Measurements from ENCODE around the gene C1orf53. TPM values are rescaled to one million over a fixed set of nuclear protein-coding genes. Genes with fewer than 3 reads are reported as not detected.
A peak's percentile ranks its signal among the peaks of the same experiment; 100 is the strongest.

The C1orf53 gene
- total and polyA plus RNA-seq, 2 of the 13 experiments (the other 11 are each of a cell fraction or from before 2014, with no cell fraction given) = 5.8 to 10.1 TPM

DNA sequence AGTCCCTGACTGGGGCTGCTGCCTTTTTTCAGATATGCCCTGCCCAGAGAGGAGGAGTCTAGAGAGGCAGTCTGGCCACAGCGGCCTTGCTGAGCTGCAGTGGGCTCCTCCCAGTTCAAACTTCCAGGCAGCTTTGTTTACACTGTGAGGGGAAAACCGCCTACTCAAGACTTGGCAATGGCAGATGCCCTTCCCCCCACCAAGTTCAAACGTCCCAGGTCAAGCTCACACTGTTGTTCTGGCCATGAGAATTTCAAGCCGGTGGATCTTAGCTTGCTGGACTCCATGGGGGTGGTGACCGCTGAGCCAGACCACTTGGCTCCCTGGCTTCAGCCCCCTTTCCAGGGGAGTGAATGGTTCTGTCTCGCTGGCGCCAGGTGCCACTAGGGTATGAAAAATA lies 18.3 kb upstream of the C1orf53 start (continued):
- TF ChIP-seq, protein P1, sequence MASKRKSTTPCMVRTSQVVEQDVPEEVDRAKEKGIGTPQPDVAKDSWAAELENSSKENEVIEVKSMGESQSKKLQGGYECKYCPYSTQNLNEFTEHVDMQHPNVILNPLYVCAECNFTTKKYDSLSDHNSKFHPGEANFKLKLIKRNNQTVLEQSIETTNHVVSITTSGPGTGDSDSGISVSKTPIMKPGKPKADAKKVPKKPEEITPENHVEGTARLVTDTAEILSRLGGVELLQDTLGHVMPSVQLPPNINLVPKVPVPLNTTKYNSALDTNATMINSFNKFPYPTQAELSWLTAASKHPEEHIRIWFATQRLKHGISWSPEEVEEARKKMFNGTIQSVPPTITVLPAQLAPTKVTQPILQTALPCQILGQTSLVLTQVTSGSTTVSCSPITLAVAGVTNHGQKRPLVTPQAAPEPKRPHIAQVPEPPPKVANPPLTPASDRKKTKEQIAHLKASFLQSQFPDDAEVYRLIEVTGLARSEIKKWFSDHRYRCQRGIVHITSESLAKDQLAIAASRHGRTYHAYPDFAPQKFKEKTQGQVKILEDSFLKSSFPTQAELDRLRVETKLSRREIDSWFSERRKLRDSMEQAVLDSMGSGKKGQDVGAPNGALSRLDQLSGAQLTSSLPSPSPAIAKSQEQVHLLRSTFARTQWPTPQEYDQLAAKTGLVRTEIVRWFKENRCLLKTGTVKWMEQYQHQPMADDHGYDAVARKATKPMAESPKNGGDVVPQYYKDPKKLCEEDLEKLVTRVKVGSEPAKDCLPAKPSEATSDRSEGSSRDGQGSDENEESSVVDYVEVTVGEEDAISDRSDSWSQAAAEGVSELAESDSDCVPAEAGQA (IDR thresholded peaks at IDR 0.05; ENCODE audit: low read depth) = no peak
- TF ChIP-seq, protein P1 (CRISPR knock-in tag; IDR thresholded peaks at IDR 0.05; ENCODE audit: borderline replicate concordance) = no peak
- TF ChIP-seq HOXD1 (CRISPR knock-in tag; IDR thresholded peaks at IDR 0.05) (peak; percentile 46; the same call in 1 of the 2 replicates), ZNF777 (CRISPR knock-in tag; IDR thresholded peaks at IDR 0.05) (no peak), FOXP1 (IDR thresholded peaks at IDR 0.05) (no peak), FOXP1 (CRISPR knock-in tag; IDR thresholded peaks at IDR 0.05) (peak; percentile 66), CEBPG (CRISPR knock-in tag; IDR thresholded peaks at IDR 0.05) (peak; percentile 24), ZNF136 (CRISPR knock-in tag; IDR thresholded peaks at IDR 0.05; ENCODE audit: low read depth) (peak; percentile 73; the same call in 1 of the 2 replicates), POLR2A (IDR thresholded peaks at IDR 0.05; ENCODE audit: insufficient read depth in 1 of 2, low read depth in 2 of 2, low read length in 2 of 2) (no peak), MTF1 (CRISPR knock-in tag; IDR thresholded peaks at IDR 0.05) (no peak), ZMYM3 (CRISPR knock-in tag; IDR thresholded peaks at IDR 0.05) (0 out of 2 replicates have a peak, but pooled peaks have one; percentile 25), CHCHD3 (CRISPR knock-in tag; IDR thresholded peaks at IDR 0.05) (no peak), BCL6 (CRISPR knock-in tag; IDR thresholded peaks at IDR 0.05) (peak; percentile 92), ZNF510 (CRISPR knock-in tag; IDR thresholded peaks at IDR 0.05; ENCODE audit: low read depth) (no peak), RXRB (CRISPR knock-in tag; IDR thresholded peaks at IDR 0.05; ENCODE audit: borderline replicate concordance) (peak; percentile 93), ZNF207 (IDR thresholded peaks at IDR 0.05; ENCODE audit: borderline replicate concordance) (no peak), ZNF766 (CRISPR knock-in tag; IDR thresholded peaks at IDR 0.05; ENCODE audit: borderline replicate concordance) (no peak)
- TF ChIP-seq, protein P2, sequence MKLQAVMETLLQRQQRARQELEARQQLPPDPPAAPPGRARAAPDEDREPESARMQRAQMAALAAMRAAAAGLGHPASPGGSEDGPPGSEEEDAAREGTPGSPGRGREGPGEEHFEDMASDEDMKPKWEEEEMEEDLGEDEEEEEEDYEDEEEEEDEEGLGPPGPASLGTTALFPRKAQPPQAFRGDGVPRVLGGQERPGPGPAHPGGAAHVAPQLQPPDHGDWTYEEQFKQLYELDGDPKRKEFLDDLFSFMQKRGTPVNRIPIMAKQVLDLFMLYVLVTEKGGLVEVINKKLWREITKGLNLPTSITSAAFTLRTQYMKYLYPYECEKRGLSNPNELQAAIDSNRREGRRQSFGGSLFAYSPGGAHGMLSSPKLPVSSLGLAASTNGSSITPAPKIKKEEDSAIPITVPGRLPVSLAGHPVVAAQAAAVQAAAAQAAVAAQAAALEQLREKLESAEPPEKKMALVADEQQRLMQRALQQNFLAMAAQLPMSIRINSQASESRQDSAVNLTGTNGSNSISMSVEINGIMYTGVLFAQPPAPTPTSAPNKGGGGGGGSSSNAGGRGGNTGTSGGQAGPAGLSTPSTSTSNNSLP (IDR thresholded peaks at IDR 0.05; ENCODE audit: low read depth, low read length) = no peak
- TF ChIP-seq, protein P3, sequence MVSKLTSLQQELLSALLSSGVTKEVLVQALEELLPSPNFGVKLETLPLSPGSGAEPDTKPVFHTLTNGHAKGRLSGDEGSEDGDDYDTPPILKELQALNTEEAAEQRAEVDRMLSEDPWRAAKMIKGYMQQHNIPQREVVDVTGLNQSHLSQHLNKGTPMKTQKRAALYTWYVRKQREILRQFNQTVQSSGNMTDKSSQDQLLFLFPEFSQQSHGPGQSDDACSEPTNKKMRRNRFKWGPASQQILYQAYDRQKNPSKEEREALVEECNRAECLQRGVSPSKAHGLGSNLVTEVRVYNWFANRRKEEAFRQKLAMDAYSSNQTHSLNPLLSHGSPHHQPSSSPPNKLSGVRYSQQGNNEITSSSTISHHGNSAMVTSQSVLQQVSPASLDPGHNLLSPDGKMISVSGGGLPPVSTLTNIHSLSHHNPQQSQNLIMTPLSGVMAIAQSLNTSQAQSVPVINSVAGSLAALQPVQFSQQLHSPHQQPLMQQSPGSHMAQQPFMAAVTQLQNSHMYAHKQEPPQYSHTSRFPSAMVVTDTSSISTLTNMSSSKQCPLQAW (CRISPR knock-in tag; IDR thresholded peaks at IDR 0.05) = peak; percentile 79
- TF ChIP-seq, protein P4, sequence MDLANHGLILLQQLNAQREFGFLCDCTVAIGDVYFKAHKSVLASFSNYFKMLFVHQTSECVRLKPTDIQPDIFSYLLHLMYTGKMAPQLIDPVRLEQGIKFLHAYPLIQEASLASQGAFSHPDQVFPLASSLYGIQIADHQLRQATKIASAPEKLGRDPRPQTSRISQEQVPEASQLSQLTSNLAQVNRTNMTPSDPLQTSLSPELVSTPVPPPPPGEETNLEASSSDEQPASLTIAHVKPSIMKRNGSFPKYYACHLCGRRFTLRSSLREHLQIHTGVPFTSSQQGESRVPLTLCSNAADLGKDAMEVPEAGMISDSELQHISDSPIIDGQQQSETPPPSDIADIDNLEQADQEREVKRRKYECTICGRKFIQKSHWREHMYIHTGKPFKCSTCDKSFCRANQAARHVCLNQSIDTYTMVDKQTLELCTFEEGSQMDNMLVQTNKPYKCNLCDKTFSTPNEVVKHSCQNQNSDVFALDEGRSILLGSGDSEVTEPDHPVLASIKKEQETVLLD (CRISPR knock-in tag; IDR thresholded peaks at IDR 0.05; ENCODE audit: low read depth) = no peak
- TF ChIP-seq, protein P5, sequence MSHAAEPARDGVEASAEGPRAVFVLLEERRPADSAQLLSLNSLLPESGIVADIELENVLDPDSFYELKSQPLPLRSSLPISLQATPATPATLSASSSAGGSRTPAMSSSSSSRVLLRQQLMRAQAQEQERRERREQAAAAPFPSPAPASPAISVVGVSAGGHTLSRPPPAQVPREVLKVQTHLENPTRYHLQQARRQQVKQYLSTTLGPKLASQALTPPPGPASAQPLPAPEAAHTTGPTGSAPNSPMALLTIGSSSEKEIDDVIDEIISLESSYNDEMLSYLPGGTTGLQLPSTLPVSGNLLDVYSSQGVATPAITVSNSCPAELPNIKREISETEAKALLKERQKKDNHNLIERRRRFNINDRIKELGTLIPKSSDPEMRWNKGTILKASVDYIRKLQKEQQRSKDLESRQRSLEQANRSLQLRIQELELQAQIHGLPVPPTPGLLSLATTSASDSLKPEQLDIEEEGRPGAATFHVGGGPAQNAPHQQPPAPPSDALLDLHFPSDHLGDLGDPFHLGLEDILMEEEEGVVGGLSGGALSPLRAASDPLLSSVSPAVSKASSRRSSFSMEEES (CRISPR knock-in tag; IDR thresholded peaks at IDR 0.05) = no peak

All from HepG2 (cell line).